ENCODE results near the gene ST6GALNAC6. TPM values are rescaled to one million over a fixed set of nuclear protein-coding genes. Genes with fewer than 3 reads are reported as not detected.

ST6GALNAC6 gene
- total RNA-seq, 1 donor from 2014 or later: 32.6 TPM

- TF ChIP-seq CTCF (conservative IDR thresholded peaks at IDR 0.05): no peak
- Mint-ChIP-seq H3K36me3 (peaks cover 20% of the 10 kb centered on the region), H3K27ac (peak overlapping the region; percentile 39), H3K4me3 (peak overlapping the region; percentile 92), H3K9me3 (no peaks in the 10 kb centered on the region), H3K4me1 (ENCODE audit: unreplicated experiment) (peaks cover 15% of the 10 kb centered on the region), H3K27me3 (no peaks in the 10 kb centered on the region)
- DNase-seq (ENCODE audit: extremely low spot score, unreplicated experiment): no peak
These were observed 823 bp downstream of the ST6GALNAC6 start for GRCh38 chr9:127898433-127899127.

GRCh38 chr9:127897193-127897692, 2.2 kb downstream of the ST6GALNAC6 start:
- peaks cover 11% of the 10 kb centered on the region for H3K4me1 Mint-ChIP-seq (ENCODE audit: unreplicated experiment)
- H3K9me3 Mint-ChIP-seq: no peaks in the 10 kb centered on the region
- no peaks in the 10 kb centered on the region for H3K27me3 Mint-ChIP-seq
- peak; percentile 84 for DNase-seq (ENCODE audit: extremely low spot score, unreplicated experiment)
- H3K27ac Mint-ChIP-seq: peak overlapping the region; percentile 70
- H3K36me3 Mint-ChIP-seq: peaks cover 34% of the 10 kb centered on the region
- TF ChIP-seq CTCF (conservative IDR thresholded peaks at IDR 0.05): no peak
- peak overlapping the region; percentile 78 for H3K4me3 Mint-ChIP-seq

GRCh38 chr9:127896395-127897192, 2.8 kb downstream of the ST6GALNAC6 start:
- H3K27ac Mint-ChIP-seq: peak overlapping the region; percentile 70
- peaks cover 36% of the 10 kb centered on the region for H3K36me3 Mint-ChIP-seq
- TF ChIP-seq CTCF (conservative IDR thresholded peaks at IDR 0.05): no peak
- peaks cover 11% of the 10 kb centered on the region for H3K4me1 Mint-ChIP-seq (ENCODE audit: unreplicated experiment)
- no peaks in the 10 kb centered on the region for H3K27me3 Mint-ChIP-seq
- no peak for DNase-seq (ENCODE audit: extremely low spot score, unreplicated experiment)
- no peaks in the 10 kb centered on the region for H3K9me3 Mint-ChIP-seq
- peak overlapping the region; percentile 78 for H3K4me3 Mint-ChIP-seq

GRCh38 chr9:127895811-127896210, 3.6 kb downstream of the ST6GALNAC6 start:
- no peak overlapping the region for H3K4me3 Mint-ChIP-seq
- H3K27me3 Mint-ChIP-seq: no peaks in the 10 kb centered on the region
- H3K4me1 Mint-ChIP-seq (ENCODE audit: unreplicated experiment): peaks cover 6% of the 10 kb centered on the region
- H3K36me3 Mint-ChIP-seq: peaks cover 43% of the 10 kb centered on the region
- no peaks in the 10 kb centered on the region for H3K9me3 Mint-ChIP-seq
- no peak for DNase-seq (ENCODE audit: extremely low spot score, unreplicated experiment)
- no peak for TF ChIP-seq CTCF (conservative IDR thresholded peaks at IDR 0.05)
- no peak overlapping the region for H3K27ac Mint-ChIP-seq

GRCh38 chr9:127893392-127893791, 6.0 kb downstream of the ST6GALNAC6 start:
- Mint-ChIP-seq H3K27ac (no peak overlapping the region), H3K36me3 (peaks cover 43% of the 10 kb centered on the region), H3K4me3 (no peak overlapping the region), H3K27me3 (no peaks in the 10 kb centered on the region), H3K4me1 (ENCODE audit: unreplicated experiment) (peaks cover 6% of the 10 kb centered on the region), H3K9me3 (no peaks in the 10 kb centered on the region)
- DNase-seq (ENCODE audit: extremely low spot score, unreplicated experiment): no peak
- TF ChIP-seq CTCF (conservative IDR thresholded peaks at IDR 0.05): no peak

All from type B pancreatic cell (in vitro differentiated cells).